ENCODE data around the gene NHERF1.

NHERF1 gene

DNA sequence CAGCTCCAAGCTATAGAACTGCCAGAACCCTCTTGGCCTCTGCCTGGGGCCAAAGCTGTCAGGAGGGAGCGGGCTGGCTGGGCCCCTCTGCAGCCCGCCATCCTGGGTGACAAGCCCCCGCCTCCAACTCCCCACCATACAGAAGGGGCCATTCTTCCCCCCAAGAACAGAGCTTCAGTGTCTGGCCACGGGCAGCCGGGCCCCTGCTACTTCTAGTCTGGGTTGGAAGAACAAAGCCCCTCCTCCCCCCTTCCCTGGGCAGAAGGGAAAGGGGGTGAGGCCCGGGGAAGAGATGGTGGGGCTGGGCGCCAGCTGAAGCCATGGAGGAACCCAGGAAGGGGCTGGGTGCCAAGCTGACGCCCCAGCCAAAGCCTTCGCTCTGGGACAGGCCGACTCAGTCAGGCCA is 18.7 kb downstream of the NHERF1 start:
- DNase-seq: peak in 55 of 56 donors; percentile 37 to 94 (median 84)

GRCh38 chr17:74768069-74768762 is 19.8 kb downstream of the NHERF1 start:
- DNase-seq: peak in 40 of 56 donors; percentile 17 to 84 (median 60)

DNA sequence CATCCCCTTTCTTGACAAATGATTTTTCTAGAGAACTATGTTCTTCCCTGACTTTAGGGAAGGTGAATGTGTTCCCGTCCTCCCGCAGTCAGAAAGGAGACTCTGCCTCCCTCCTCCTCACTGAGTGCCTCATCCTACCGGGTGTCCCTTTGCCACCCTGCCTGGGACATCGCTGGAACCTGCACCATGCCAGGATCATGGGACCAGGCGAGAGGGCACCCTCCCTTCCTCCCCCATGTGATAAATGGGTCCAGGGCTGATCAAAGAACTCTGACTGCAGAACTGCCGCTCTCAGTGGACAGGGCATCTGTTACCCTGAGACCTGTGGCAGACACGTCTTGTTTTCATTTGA is 20.3 kb downstream of the NHERF1 start:
- no peak for DNase-seq

DNA sequence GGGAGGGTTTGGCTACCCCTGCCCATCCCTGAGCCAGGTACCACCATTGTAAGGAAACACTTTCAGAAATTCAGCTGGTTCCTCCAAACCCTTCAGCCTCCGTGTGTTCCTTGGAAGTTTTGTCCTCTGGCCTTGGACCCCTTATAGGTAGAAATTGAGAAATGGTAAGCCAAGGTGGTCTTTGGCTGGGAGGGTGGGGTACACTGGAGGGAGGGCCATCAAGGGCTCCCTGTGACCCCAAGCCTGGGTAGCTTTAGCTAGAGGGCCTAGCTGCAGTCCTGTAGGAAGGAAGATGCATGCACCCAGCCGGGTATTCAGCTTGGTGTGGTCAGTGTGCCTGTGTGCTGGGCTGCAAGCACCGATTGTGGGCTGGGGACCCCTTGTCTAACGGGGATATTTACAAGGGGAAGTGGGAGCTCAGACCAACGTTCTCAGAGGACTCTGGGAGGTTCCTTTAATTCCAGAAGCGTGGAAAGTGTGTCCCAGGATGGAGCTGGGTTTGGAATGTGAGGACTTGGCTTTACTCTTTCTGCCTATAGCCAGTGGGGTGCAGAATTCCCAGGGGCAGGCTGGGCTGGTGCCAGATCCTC is 20.9 kb downstream of the NHERF1 start:
- no peak for DNase-seq

GRCh38 chr17:74769856-74770497 is 21.5 kb downstream of the NHERF1 start:
- no peak for DNase-seq

DNA sequence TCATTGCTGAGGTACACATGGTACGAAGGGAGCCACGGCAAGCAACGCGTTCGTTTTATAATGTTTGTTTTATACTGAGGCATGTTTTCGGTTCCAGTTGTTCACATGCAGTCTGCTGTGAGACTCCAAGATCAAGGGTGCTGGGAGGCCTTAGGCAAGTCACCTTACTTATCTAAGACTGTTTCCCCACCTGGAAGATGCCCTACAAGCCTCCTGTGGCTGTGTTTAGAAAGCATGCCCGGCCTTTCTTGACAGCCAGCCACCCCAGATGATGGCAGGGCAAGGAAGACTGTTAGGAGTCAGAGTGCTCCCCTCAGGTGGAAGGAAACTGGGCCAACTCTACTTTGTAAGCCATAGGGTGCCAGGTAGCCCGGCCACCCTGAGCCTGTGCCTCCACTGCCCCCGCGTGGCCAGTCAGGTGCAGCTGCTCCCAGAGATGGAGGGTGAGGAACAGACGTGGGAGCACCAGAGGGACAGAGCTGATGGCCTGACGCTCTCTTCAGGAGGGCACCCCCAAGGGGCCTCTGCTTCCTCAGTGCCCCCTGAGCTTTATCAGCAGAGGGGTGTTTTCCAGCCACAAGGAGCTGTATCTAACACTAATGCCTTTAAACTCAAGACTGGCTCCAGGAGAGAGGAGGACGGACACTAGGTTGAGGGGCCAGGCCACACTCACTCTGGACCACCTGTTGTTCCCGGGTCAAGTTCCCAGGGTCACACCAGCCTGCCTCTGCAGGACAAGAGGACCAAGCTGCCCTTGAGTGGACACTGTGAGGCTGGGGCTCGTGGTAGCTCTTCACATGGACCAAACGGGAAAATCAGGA is 22.3 kb downstream of the NHERF1 start:
- peak in 34 of 56 donors; percentile 10 to 74 (median 38) for DNase-seq

GRCh38 chr17:74771319-74771914 is 23.0 kb downstream of the NHERF1 start:
- DNase-seq: no peak

- DNase-seq: no peak
Measured at GRCh38 chr17:74772053-74772452, 23.6 kb downstream of the NHERF1 start.

- no peak for DNase-seq
Measured at GRCh38 chr17:74773414-74773813, 25.0 kb downstream of the NHERF1 start.

DNA sequence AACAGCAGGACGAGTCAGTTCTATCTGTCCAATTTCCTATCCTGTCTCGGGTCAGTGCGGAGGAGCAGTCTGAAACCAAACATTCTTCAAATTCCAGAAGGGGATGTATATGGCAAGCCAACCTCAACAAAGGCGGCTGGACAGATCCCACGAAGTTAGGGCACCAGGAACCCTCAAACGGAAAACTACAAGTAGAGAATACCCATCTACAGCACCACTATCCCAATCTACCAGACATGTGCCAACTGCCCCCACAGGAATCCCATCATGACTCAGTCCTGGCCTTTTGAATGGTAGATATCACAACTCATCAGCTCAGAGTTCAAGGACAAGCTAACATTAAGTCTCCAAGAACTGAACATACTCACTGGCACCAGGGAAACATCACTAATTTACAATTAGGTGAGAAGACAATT is 25.5 kb downstream of the NHERF1 start:
- no peak for DNase-seq

- no peak for DNase-seq
Measured at GRCh38 chr17:74775409-74776043, 27.1 kb downstream of the NHERF1 start.

GRCh38 chr17:74776044-74776962 is 27.9 kb downstream of the NHERF1 start, which contains the start of gene NAT9:
TSS of gene NAT9 (minus strand) at chr17:74776345. CDS start at chr17:74775698, 647 bp downstream.
- DNase-seq: peak; percentile 57 to 99 (median 90)

DNA sequence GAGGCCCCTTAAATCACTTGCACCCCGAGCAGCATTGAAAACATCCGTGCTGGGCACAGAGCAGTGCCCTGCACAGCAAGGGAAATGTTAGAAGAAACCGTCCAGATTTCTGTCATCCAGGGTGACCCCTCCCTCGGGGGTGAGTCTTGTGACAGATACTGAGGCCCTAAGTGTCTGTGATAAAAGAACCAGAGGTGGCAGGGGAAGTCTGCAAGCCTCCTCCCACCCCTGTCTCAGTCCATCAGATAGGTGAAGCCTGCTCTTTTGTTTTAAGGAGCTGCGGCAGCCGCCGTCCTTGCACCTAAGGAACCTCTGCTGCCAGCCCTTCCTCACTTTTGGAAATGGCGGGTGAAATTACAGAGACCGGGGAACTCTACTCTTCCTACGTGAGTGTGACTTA is 28.6 kb downstream of the NHERF1 start:
- no peak for DNase-seq

DNA sequence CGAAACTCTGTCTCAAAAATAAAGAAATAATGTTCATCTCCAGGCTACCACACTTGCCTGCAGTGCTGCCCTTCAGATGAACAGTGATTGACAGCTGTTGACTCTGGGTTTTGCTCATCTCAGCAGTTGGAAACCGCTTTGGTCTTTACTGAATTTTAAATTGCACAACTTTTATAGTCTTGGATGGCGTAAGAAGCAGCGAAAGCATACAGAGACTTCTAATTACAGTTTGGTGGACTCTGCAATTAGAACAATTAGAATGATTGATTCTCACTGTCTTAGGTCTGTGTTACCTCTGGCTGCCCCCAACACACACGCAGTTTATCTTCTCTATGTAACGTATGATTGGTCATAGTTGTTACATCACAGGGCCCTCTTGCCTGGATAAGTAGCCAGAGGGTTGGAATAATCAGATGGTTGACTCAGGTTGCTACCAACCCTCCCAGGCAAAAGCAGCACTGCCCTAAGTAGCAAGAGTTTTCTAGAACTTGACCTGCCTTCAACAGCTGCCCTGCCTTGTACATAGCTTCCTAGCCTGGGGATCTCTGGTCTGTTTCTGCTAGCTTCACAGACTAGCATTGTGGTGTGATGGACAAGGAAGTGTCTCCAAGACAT is 29.6 kb downstream of the NHERF1 start:
- DNase-seq: no peak

DNA sequence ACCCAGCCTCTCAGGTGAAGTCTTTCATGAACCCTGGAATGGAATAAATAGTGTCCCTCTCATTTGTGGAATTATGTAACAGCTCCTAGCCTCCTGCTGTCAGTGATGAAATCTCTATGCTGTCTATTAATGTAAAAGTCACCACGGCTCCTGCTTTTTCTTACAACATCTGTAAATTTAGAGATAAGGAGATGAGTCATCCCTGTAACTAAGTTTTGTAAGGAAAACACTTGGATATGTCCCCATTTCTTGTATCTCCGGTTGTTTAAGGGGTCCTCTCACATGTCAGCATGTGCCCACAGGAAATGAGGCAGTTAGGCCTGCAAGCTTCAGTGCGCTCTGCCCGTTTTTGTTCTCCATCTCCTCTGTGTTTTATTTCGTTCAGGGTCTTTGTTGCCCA is 30.5 kb downstream of the NHERF1 start:
- DNase-seq: no peak

- DNase-seq: no peak
Measured at GRCh38 chr17:74779501-74779900, 31.1 kb downstream of the NHERF1 start.

GRCh38 chr17:74779948-74780400 is 31.5 kb downstream of the NHERF1 start:
- peak in 16 of 56 donors; percentile 12 to 69 (median 22) for DNase-seq

DNA sequence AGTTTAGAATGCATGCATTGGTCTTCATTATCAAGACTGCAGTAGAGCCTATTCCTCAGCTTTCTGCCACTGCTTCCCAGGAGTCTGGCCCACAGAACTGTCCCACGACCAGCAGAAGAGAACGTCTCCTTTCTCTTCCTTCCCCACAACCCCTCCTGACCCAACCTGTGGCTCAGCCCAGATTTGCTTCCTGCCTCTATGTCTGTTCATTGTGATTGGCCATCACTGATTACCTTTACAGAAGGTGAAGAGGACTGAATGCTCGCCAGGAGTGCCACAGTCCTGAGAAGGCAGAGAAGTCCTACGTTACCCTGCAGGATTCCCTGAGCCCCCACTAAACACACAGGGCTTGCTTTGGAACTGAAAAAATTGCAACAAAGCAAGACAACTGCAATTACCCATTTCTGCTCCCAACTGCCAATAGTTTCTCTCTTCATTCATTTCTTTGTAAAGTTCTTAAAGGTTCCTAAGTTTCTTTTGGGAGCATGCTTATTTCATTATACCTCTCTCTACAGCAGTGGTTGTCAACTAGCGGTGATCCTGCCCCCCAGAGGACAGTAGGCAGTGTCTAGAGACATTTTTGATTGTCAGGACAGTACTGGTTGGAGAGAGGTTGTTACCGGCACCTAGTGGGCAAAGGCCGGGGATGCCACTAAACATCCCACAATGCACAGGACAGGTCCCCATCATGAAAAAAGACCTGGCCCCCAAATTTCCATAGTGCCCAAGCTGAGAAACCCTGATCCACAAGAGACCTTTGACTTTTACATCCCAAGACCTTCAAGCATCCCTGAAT is 32.2 kb downstream of the NHERF1 start:
- DNase-seq: peak in 23 of 56 donors; percentile 12 to 80 (median 40)

Measured in amygdala (tissue), 56 donors.